Measurements from ENCODE around the gene ERLIN1. TPM values are rescaled to one million over a fixed set of nuclear protein-coding genes. Genes with fewer than 3 reads are reported as not detected.

The ERLIN1 gene
- total and polyA plus RNA-seq, 2 donors from 2014 or later, result 9.0 to 23.7 TPM

GRCh38 chr10:100208276-100208675 is 22.4 kb upstream of the ERLIN1 start:
- peaks cover 0 to 11% (median 6%) of the 10 kb centered on the region in 3 donors for H3K36me3 ChIP-seq (ENCODE audit: control insufficient read depth in 2 of 3, insufficient read depth in 3 of 3, low read length in 3 of 3)
- H3K27me3 ChIP-seq (ENCODE audit: control insufficient read depth, insufficient read depth, low read length), result no peaks in the 10 kb centered on the region
- peak in 4 of 5 donors; percentile 29 to 46 (median 42) for DNase-seq
- H3K4me1 ChIP-seq (ENCODE audit: control insufficient read depth in 2 of 3, insufficient read depth in 2 of 3, low read depth in 1 of 3, low read length in 3 of 3), result peaks cover 0 to 15% (median 2%) of the 10 kb centered on the region in 3 donors
- peak overlapping the region; percentile 56 to 59 for H3K27ac ChIP-seq (ENCODE audit: low read depth in 2 of 2, low read length in 2 of 2)
- intact Hi-C loops (cut with DNase I), result no loop called here
- H3K4me3 ChIP-seq (ENCODE audit: low read length in 3 of 3), result no peak overlapping the region
- no peak for FAIRE-seq
- TF ChIP-seq, protein P1, sequence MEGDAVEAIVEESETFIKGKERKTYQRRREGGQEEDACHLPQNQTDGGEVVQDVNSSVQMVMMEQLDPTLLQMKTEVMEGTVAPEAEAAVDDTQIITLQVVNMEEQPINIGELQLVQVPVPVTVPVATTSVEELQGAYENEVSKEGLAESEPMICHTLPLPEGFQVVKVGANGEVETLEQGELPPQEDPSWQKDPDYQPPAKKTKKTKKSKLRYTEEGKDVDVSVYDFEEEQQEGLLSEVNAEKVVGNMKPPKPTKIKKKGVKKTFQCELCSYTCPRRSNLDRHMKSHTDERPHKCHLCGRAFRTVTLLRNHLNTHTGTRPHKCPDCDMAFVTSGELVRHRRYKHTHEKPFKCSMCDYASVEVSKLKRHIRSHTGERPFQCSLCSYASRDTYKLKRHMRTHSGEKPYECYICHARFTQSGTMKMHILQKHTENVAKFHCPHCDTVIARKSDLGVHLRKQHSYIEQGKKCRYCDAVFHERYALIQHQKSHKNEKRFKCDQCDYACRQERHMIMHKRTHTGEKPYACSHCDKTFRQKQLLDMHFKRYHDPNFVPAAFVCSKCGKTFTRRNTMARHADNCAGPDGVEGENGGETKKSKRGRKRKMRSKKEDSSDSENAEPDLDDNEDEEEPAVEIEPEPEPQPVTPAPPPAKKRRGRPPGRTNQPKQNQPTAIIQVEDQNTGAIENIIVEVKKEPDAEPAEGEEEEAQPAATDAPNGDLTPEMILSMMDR (IDR thresholded peaks at IDR 0.05; ENCODE audit: borderline replicate concordance, extremely low read depth, insufficient read depth), result no peak
- no peaks in the 10 kb centered on the region for H3K9me3 ChIP-seq (ENCODE audit: control insufficient read depth in 2 of 3, insufficient read depth in 1 of 3, low read length in 3 of 3)
- no peak overlapping the region for H3K9ac ChIP-seq (ENCODE audit: low read length in 3 of 3)

GRCh38 chr10:100204370-100204769 is 18.5 kb upstream of the ERLIN1 start:
- no peak overlapping the region for H3K4me3 ChIP-seq (ENCODE audit: low read length in 3 of 3)
- H3K36me3 ChIP-seq (ENCODE audit: control insufficient read depth in 2 of 3, insufficient read depth in 3 of 3, low read length in 3 of 3), result peaks cover 4 to 15% (median 14%) of the 10 kb centered on the region in 3 donors
- no peak for DNase-seq
- H3K27ac ChIP-seq (ENCODE audit: low read depth in 2 of 2, low read length in 2 of 2), result no peak overlapping the region
- intact Hi-C loops (cut with DNase I), result no loop called here
- no peaks in the 10 kb centered on the region for H3K9me3 ChIP-seq (ENCODE audit: control insufficient read depth in 2 of 3, insufficient read depth in 1 of 3, low read length in 3 of 3)
- TF ChIP-seq, protein P1 (IDR thresholded peaks at IDR 0.05; ENCODE audit: borderline replicate concordance, extremely low read depth, insufficient read depth), result no peak
- H3K9ac ChIP-seq (ENCODE audit: low read length in 3 of 3), result no peak overlapping the region
- FAIRE-seq, result no peak
- no peaks in the 10 kb centered on the region for H3K27me3 ChIP-seq (ENCODE audit: control insufficient read depth, insufficient read depth, low read length)
- H3K4me1 ChIP-seq (ENCODE audit: control insufficient read depth in 2 of 3, insufficient read depth in 2 of 3, low read depth in 1 of 3, low read length in 3 of 3), result peaks cover 0 to 12% (median 1%) of the 10 kb centered on the region in 3 donors

- no peak for FAIRE-seq
Measured at GRCh38 chr10:100201549-100201948, 15.7 kb upstream of the ERLIN1 start.

More at GRCh38 chr10:100201549-100201948, 15.7 kb upstream of the ERLIN1 start:
- Histone ChIP-seq H3K4me3 (ENCODE audit: low read length in 3 of 3) (no peak overlapping the region), H3K4me1 (ENCODE audit: control insufficient read depth in 2 of 3, insufficient read depth in 2 of 3, low read depth in 1 of 3, low read length in 3 of 3) (no peaks in the 10 kb centered on the region), H3K27ac (ENCODE audit: low read depth in 2 of 2, low read length in 2 of 2) (no peak overlapping the region), H3K36me3 (ENCODE audit: control insufficient read depth in 2 of 3, insufficient read depth in 3 of 3, low read length in 3 of 3) (peaks cover 4 to 24% (median 22%) of the 10 kb centered on the region in 3 donors), H3K27me3 (ENCODE audit: control insufficient read depth, insufficient read depth, low read length) (no peaks in the 10 kb centered on the region), H3K9me3 (ENCODE audit: control insufficient read depth in 2 of 3, insufficient read depth in 1 of 3, low read length in 3 of 3) (no peaks in the 10 kb centered on the region), H3K9ac (ENCODE audit: low read length in 3 of 3) (no peak overlapping the region)
- TF ChIP-seq, protein P1 (IDR thresholded peaks at IDR 0.05; ENCODE audit: borderline replicate concordance, extremely low read depth, insufficient read depth), result no peak
- no peak for DNase-seq
- intact Hi-C loops (cut with DNase I), result no loop called here
